GM12878 (cell line): ENCODE measurements around the gene FHOD3. TPM values are rescaled to one million over a fixed set of nuclear protein-coding genes. Genes with fewer than 3 reads are reported as not detected.

Experiments
- EGR1 ChIP-seq, 2 experiments: IDR thresholded peaks; 1 replicate in 1 of 2; 2 replicates in 1 of 2; pipeline ENCODE4 v1.6.1; 2011 to 2012; ENCODE audit warnings: low read depth in 2 of 2, low read length in 2 of 2, borderline replicate concordance in 1 of 2, mild to moderate bottlenecking in 1 of 2, moderate library complexity in 1 of 2
- GABPA ChIP-seq: IDR thresholded peaks from 2 replicates; pipeline ENCODE4 v1.6.1; 2014; ENCODE audit warnings: antibody characterized with exemption, low read depth, mild to moderate bottlenecking, inconsistent platforms
- KAT2A ChIP-seq: conservative IDR thresholded peaks from 2 replicates; pipeline ENCODE4 v1.6.1; 2011; ENCODE audit warnings: low read depth, low read length; ENCODE audit not compliant: control insufficient read depth
- MTA3 ChIP-seq: IDR thresholded peaks from 2 replicates; pipeline ENCODE4 v1.6.1; 2012; ENCODE audit warnings: low read length, inconsistent platforms, borderline replicate concordance
- MYB ChIP-seq: fragments of 150-350 bp; IDR thresholded peaks from 2 replicates; pipeline ENCODE4 v1.6.1; 2014; ENCODE audit warnings: mild to moderate bottlenecking, low read depth, low read length, borderline replicate concordance
- RFX5 ChIP-seq: IDR thresholded peaks from 2 replicates; pipeline ENCODE4 v1.6.1; 2011; ENCODE audit warnings: low read depth, low read length, improper control_type of control experiment
- TCF3 ChIP-seq: IDR thresholded peaks from 2 replicates; pipeline ENCODE4 v1.6.1; 2012; ENCODE audit warnings: low read depth, mild to moderate bottlenecking, low read length, borderline replicate concordance; ENCODE audit not compliant: insufficient read depth
- WRNIP1 ChIP-seq: IDR thresholded peaks from 2 replicates; pipeline ENCODE4 v1.6.1; 2011; ENCODE audit warnings: low read depth, low read length, improper control_type of control experiment, borderline replicate concordance
- ZNF217 ChIP-seq: fragments of 450-650 bp; IDR thresholded peaks from 2 replicates; pipeline ENCODE4 v1.6.1; 2017; ENCODE audit warnings: antibody characterized with exemption, mild to moderate bottlenecking
- polyA plus RNA-seq, 11 experiments: library from polyadenylated mRNA; depleted of rRNA in 4 of 11; unstranded in 6 of 11; stranded (reverse) in 5 of 11; fragments of >200 nt; fragmentation: Nextera tagmentation in 4 of 11; fragmentation: Illumina TruSeq in 1 of 11; extraction: Ambion mirVana in 4 of 11; extraction: Trizol in 1 of 11; gene quantifications; 1 replicate in 1 of 11; 2 replicates in 10 of 11; pipeline versions ENCODE4 v1.2.1 to v1.2.3, GENCODE V29; 2011 to 2016; ENCODE audit warnings: inconsistent platforms in 2 of 11, missing spikeins in 2 of 11, low read depth in 1 of 11
- total RNA-seq, 4 experiments: library from RNA; depleted of rRNA in 3 of 4; stranded (reverse); fragments of >200 nt in 3 of 4; fragmentation: Illumina TruSeq in 1 of 4; extraction: Trizol in 1 of 4; gene quantifications; 2 replicates each; pipeline versions ENCODE4 v1.2.1 to v1.2.3, GENCODE V29; 2013 to 2021
- TF ChIP-seq, protein P1 (sequence below): fragments of 450-650 bp; IDR thresholded peaks from 2 replicates; pipeline ENCODE4 v1.6.1; 2018; ENCODE audit warnings: mild to moderate bottlenecking, low read depth, moderate library complexity; ENCODE audit not compliant: partially characterized antibody
- TF ChIP-seq, protein P2 (sequence below): fragments of 450-650 bp; IDR thresholded peaks from 2 replicates; pipeline ENCODE4 v1.6.1; 2017; ENCODE audit warnings: mild to moderate bottlenecking, low read depth, inconsistent platforms; ENCODE audit not compliant: poor library complexity, severe bottlenecking

The FHOD3 gene
- total and polyA plus RNA-seq, 10 of the 15 experiments (the other 5 are each of a cell fraction or from before 2014, with no cell fraction given) = 0.77 to 26.7 (median 10.4) TPM

DNA sequence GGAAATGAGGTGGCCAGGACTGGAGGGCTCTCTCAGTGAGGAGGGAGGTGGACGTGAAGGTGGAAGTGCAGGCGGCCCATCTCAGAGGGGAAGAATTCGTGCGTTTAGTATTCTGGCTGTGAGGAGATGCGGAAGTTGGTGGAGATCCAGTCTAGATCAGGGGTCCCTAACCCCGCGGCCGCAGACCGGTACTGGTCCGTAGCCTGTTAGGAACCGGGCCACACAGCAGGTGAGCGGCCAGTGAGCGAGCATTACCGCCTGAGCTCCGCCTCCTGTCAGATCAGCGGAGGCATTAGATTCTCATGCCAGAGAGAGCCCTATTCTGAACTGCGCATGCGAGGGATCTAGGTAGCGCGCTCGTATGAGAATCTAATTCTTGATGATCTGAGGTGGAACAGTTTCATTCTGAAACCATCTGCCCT, 1.6 kb upstream of the FHOD3 start (continued):
- TF ChIP-seq, protein P1, sequence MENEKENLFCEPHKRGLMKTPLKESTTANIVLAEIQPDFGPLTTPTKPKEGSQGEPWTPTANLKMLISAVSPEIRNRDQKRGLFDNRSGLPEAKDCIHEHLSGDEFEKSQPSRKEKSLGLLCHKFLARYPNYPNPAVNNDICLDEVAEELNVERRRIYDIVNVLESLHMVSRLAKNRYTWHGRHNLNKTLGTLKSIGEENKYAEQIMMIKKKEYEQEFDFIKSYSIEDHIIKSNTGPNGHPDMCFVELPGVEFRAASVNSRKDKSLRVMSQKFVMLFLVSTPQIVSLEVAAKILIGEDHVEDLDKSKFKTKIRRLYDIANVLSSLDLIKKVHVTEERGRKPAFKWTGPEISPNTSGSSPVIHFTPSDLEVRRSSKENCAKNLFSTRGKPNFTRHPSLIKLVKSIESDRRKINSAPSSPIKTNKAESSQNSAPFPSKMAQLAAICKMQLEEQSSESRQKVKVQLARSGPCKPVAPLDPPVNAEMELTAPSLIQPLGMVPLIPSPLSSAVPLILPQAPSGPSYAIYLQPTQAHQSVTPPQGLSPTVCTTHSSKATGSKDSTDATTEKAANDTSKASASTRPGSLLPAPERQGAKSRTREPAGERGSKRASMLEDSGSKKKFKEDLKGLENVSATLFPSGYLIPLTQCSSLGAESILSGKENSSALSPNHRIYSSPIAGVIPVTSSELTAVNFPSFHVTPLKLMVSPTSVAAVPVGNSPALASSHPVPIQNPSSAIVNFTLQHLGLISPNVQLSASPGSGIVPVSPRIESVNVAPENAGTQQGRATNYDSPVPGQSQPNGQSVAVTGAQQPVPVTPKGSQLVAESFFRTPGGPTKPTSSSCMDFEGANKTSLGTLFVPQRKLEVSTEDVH = no peak
- TF ChIP-seq, protein P2, sequence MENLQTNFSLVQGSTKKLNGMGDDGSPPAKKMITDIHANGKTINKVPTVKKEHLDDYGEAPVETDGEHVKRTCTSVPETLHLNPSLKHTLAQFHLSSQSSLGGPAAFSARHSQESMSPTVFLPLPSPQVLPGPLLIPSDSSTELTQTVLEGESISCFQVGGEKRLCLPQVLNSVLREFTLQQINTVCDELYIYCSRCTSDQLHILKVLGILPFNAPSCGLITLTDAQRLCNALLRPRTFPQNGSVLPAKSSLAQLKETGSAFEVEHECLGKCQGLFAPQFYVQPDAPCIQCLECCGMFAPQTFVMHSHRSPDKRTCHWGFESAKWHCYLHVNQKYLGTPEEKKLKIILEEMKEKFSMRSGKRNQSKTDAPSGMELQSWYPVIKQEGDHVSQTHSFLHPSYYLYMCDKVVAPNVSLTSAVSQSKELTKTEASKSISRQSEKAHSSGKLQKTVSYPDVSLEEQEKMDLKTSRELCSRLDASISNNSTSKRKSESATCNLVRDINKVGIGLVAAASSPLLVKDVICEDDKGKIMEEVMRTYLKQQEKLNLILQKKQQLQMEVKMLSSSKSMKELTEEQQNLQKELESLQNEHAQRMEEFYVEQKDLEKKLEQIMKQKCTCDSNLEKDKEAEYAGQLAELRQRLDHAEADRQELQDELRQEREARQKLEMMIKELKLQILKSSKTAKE = no peak
- TF ChIP-seq EGR1 (IDR thresholded peaks at IDR 0.05; ENCODE audit: borderline replicate concordance in 1 of 2, low read depth in 2 of 2, low read length in 2 of 2) (no peak), GABPA (no peak), MTA3 (no peak), MYB (no peak), KAT2A (no peak), TCF3 (no peak), WRNIP1 (no peak), ZNF217 (no peak), RFX5 (no peak)
